Measurements from ENCODE around the gene CYTH1.

The CYTH1 gene

DNA sequence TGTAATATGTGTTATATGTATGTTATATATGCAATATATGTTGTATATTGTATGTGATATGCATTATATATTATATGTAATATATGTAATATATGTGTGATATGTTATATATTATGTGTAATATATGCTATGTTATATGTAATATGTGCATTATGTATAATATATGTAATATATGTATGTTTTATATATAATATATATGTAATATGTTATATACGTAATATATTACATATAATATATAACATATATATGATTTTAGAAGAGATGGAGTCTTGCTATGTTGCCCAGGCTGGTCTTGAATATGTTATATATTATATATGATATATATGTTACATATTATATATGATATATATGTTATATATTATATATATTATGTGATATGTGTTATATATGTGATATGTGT lies 139.4 kb downstream of the CYTH1 start:
- no peak for DNase-seq

DNA sequence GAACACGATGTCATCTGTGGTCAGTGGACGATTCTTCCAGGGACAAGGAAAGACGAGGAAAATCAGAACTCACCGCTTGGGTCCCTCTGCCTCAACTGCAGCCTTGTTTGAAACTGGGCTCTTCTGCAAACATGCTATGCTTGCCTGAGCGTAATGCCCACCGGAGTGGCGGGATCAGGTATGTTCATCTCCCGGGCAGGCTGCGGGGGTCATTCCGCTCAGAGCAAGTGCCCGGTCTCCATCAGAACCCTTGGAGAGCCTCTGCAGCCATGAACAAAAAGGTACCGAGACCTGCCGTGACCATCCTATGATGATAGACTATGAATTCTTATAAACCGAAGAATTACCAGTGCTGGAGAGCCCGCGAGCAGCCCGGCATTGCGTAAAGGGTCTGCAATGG lies 140.4 kb downstream of the CYTH1 start:
- no peak for DNase-seq

DNA sequence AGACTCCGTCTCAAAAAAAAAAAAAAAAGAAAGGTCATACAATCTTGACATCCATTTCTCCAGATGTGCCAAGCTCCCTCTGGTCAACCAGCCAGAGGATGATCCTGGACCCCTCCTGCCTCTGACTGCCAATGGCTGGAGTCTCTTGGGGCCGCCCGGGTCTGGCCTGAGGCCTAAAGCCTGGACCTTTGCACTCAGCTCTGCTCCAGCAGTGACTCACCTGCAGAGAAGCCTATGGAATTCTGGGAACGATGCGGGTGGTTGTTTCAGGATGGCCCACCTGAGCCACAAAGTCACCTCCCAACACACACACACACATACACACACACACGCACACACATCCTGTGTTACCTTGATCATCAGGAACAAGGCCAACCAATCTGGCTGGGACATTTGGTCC lies 140.8 kb downstream of the CYTH1 start:
- DNase-seq, result no peak

DNA sequence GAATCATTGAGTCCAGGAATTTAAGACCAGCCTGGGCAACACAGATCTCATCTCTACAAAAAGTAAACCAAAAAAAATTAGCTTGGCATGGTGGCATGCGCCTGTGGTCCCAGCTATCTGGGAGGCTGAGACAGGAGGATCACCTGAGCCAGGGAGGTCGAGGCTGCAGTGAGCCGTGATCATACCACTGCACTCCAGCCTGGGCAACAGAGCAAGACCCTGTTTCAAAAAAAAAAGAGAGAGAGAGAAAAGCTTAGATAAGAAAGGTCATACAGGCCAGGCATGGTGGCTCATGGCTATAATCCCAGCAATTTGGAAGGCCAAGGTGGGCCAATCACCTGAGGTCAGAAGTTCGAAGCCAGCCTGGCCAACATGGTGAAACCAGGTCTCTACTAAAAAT lies 141.4 kb downstream of the CYTH1 start:
- no peak for DNase-seq

DNA sequence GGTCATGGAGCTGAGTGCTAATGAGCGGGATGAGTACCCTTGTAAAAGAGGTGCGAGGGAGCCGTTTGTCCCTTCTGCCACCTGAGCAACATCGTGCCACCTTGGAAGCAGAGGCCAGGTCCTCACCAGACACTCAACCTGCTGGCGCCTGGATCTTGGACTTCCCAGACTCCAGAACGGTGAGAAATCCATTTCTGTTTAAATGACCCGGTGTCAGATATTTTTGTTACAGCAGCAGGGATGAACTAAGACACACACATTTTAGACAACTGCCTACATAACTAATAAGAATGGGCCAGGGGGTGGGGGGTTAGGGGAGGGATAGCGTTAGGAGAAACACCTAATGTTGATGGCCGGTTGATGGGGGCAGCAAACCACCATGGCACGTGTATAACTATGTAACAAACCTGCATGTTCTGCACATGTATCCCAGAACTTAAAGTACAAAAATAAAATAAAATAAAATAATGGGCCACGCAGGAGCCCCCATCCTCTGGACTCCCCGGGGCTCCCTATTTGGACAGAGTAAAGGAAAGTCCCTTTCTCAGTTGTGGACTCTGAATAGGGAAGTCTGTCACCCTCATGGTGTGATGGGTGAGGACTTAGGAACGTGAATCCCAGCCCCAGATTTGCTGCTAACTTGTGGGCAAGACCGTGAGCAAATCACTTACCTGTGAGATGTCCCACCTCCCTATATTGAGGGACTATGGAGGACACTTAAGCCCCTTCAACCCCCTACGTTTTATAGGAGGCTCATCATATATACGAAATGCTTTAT lies 144.2 kb downstream of the CYTH1 start:
- DNase-seq, result no peak

DNA sequence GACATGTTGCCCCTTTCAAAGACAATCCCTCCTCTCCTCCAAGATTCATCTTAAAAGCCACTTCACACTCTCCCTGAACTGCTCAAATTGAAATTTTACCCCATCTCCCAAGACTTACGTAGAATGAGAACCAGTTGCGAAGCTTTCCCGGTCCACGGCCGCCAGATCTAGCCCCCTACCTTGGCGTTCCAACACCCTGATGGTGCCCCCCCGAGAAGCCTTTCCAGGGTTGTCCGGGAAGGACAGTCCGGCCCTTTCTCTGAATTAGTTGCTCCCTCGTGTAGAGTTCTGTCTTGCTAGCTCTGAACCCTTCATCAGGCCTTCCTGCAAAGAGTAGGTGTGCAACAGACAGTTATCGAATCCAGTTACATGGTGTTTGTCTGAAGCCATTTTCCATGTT lies 144.9 kb downstream of the CYTH1 start:
- DNase-seq, result no peak

DNA sequence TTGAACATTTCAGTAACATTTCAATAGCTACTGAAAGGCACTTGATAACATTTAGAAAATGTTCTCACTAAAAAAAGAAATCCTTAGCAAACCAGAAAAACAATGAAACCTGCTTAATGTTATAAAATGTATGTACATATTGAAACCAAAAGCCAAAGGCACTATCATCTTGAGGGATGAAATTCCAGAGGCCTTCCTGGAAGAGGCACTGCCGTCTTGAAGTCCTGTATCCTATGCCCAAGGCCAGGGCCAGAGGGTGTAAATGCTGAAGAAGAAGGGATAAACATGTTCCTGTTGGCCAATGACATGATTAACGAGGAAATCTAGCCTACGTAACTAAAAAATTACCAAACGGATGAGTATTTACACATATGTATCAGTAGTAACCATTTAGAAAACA lies 147.9 kb downstream of the CYTH1 start:
- no peak for DNase-seq

DNA sequence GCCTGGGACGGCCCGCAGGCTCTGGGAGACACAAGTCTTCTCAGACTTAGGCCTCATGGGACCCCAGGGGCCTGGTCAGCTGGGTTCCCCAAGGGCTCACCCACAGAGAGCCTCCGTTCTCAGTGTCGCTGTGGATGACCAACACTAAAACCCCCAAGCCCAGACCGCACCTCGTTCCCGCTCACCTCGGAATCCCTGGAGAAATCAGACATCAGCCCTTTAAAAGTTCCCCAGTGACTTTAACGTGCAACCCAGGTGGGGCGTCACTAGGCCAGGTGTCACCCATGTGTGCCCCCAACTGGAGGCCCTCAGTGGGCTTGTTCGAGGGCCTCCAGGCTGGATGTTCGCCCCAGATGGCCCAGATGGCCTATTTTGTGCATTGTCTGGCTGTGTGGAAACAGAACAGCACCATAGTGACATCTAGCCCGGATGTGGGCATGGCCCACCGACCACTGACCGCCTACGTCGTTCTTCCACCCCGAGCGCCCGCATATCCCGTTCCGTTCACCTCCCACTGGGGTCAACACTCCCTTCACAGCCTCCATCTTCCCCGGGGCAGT lies 152.6 kb downstream of the CYTH1 start:
- no peak for DNase-seq

DNA sequence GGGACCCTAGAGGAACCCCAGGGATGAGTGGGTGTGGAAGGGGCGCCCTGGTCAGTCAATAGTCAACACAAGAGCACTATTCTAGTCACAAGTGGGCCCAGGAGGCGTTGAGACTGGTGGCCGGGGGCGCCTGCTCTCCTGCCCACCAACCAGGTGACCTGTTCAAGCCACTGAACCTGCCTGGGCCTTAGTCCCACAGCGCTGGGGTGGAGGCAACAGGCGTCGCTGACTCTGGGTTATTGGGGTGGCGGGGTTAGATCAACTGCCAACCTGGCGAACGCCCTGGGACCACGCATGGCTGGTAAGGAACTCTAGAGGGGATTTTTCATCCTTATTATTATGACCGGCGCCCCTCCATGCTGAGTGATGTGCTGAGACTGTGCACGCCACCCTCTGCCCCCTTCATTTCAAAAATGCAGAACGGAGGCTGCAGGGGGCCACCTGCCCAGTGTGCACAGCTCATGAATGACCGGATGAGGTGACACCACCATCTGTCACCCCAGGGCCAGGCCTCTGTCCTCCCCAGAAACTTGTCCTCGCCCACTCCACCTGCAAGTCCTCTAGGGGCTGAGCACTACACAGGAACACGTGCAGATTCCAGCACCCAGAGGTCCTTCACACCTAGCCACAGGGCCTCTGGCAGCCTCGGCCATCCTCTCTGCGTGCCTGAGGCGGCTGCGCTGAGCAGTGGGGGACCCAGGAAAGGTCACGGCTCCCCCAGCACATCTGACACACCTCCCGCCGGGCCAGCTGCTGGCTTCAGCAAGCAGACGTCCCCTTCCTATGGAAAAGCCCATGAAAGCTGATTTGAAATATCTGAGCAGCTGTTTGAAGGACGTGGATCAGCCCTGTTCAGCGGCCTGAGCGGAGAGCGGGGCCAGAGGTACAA lies 153.3 kb downstream of the CYTH1 start:
- DNase-seq, result peak; percentile 54

DNA sequence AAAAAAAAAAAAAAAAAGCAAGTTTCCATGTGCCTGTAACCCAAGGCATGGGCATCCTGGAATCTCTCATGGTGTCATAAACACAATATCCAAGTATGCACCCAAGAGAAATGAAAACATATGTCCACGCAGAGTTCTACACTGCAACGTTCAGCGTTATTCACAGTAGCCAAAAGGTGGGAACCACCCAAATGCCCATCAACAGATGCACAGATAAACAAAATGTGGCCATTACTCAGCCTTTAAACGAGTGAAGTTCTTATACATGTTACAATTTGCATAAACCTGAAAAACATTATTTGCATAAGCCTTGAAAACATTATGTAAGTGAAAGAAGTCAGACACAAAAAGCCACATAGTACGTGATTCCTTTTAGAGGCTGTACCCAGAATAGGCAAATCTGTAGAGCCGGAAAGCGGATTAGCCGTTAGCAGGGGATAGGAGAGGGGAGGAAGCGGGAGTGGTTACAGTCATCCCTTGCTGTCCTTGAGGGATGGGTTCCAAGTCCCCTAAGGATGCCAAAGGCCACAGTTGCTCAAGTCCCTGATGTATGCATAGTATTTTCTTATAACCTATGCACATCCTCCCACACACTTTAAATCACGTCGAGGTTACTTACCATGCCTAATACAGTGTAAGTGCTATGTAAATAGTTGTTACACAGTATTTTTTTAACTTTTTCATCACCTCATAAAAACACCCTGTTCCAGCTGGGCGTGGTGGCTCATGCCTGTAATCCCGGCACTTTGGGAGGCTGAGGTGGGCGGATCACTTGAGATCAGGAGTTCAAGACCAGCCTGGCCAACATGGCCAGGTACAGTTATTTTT lies 157.5 kb downstream of the CYTH1 start:
- DNase-seq, result no peak
